ENCODE measurements around the gene RBM28. TPM values are rescaled to one million over a fixed set of nuclear protein-coding genes. Genes with fewer than 3 reads are reported as not detected.

Gene RBM28
- total RNA-seq, 3 donors from 2014 or later, result 23.6 to 34.3 (median 27.1) TPM

DNA sequence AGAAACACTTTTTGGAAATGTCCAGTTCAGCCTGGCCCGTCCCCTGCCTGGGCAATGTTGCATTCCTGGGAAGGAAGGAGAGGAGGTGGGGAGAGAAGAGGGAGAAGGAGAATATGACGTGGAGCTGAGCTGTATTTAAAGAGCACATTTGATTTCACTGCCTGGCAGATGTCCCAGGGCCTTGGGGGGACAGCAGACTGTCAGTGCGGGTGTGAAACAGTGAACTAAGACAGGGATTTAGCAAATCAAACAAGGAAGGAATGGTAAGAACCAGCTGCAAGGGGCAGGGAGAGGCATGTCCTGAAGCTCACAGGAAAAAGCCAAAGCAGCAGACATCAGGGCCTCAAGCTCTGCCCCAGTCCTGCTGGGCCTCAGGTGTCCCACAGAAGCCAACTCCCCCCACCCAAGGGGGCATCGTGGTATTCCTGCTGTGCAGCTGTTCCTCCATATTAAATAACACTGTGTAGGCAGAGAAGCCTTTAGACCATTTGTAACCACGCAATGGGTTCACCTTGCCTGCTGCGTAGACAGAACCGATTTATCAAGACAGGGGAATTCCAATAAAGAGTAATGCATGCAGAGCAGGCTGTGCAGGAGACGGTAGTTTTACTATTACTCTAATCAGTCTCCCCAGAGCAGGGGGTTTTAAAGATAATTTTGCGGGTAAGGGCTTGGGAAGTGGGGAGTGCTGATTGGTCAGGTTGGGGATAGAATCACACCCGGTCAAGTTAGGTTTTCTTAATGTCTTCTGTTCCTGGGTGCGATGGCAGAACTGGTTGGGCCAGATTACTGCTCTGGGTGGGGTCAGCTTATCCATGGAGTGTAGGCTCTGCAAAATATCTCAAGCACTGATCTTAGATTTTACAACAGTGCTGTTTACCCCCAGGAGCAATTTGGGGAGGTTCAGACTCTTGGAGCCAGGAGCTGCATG lies 84.3 kb downstream of the RBM28 start:
- TF ChIP-seq, protein P1, sequence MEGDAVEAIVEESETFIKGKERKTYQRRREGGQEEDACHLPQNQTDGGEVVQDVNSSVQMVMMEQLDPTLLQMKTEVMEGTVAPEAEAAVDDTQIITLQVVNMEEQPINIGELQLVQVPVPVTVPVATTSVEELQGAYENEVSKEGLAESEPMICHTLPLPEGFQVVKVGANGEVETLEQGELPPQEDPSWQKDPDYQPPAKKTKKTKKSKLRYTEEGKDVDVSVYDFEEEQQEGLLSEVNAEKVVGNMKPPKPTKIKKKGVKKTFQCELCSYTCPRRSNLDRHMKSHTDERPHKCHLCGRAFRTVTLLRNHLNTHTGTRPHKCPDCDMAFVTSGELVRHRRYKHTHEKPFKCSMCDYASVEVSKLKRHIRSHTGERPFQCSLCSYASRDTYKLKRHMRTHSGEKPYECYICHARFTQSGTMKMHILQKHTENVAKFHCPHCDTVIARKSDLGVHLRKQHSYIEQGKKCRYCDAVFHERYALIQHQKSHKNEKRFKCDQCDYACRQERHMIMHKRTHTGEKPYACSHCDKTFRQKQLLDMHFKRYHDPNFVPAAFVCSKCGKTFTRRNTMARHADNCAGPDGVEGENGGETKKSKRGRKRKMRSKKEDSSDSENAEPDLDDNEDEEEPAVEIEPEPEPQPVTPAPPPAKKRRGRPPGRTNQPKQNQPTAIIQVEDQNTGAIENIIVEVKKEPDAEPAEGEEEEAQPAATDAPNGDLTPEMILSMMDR (IDR thresholded peaks at IDR 0.05), result no peak
- peak; percentile 66 to 78 (median 74) for DNase-seq
- peak; percentile 81 for ATAC-seq

DNA sequence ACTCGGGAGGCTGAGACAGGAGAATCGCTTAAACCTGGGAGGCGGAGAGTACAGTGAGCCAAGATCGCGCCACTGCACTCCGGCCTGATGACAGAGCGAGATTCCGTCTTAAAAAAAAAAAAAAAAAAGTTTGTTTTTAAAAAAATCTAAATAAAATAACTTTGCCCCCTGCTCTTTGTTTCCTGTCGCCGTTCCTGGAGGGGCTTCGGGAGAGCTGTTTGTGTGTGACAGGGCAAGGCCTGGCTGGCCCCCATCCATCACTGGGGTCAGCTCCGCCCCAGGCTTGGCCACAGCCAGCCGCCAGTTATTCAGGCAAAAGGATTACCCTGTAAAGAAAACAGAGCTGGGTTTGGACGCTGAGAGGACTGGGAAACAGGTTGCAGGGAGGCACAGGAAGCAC lies 86.2 kb downstream of the RBM28 start:
- intact Hi-C loops (cut with DNase I, micrococcal nuclease), result no loop called here
- H3K9me3 ChIP-seq, result no peaks in the 10 kb centered on the region
- H3K4me3 ChIP-seq, result no peak overlapping the region
- TF ChIP-seq, protein P1 (IDR thresholded peaks at IDR 0.05), result no peak
- peaks cover 6% of the 10 kb centered on the region for H3K4me1 ChIP-seq (ENCODE audit: low read depth)
- H3K36me3 ChIP-seq (ENCODE audit: low read depth), result no peaks in the 10 kb centered on the region
- DNase-seq, result no peak
- ATAC-seq, result no peak

More for the DNA sequence above, 84.3 kb downstream of the RBM28 start:
- no peak overlapping the region for H3K4me3 ChIP-seq
- peaks cover 12% of the 10 kb centered on the region for H3K4me1 ChIP-seq (ENCODE audit: low read depth)
- H3K9me3 ChIP-seq, result no peaks in the 10 kb centered on the region
- intact Hi-C loops (cut with DNase I, micrococcal nuclease), result no loop called here
- H3K36me3 ChIP-seq (ENCODE audit: low read depth), result no peaks in the 10 kb centered on the region

DNA sequence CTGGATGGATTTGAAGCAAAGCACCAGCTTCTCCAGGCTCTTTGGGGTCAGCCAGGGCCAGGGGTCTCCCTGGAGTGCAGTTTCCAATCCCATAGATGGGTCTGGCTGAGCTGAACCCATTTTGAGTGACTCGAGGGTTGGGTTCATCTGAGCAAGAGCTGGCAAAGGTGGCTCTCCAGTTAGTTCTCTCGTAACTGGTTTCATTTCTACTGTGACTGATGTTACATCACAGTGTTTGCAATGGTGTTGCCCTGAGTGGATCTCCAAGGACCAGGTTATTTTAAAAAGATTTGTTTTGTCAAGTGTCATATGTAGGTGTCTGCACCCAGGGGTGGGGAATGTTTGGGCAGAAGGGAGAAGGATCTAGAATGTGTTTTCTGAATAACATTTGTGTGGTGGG lies 88.4 kb downstream of the RBM28 start:
- intact Hi-C loops (cut with DNase I, micrococcal nuclease), result no loop called here
- ATAC-seq (no peak), DNase-seq (no peak)
- TF ChIP-seq, protein P1 (IDR thresholded peaks at IDR 0.05), result no peak
- Histone ChIP-seq H3K4me3 (no peak overlapping the region), H3K4me1 (ENCODE audit: low read depth) (peaks cover 6% of the 10 kb centered on the region), H3K36me3 (ENCODE audit: low read depth) (no peaks in the 10 kb centered on the region), H3K9me3 (no peaks in the 10 kb centered on the region)

DNA sequence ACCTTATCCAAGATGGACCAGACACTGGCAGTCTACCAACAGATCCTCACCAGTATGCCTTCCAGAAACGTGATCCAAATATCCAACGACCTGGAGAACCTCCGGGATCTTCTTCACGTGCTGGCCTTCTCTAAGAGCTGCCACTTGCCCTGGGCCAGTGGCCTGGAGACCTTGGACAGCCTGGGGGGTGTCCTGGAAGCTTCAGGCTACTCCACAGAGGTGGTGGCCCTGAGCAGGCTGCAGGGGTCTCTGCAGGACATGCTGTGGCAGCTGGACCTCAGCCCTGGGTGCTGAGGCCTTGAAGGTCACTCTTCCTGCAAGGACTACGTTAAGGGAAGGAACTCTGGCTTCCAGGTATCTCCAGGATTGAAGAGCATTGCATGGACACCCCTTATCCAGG lies 89.2 kb downstream of the RBM28 start:
- no peaks in the 10 kb centered on the region for H3K36me3 ChIP-seq (ENCODE audit: low read depth)
- H3K4me3 ChIP-seq, result no peak overlapping the region
- TF ChIP-seq, protein P1 (IDR thresholded peaks at IDR 0.05), result no peak
- ATAC-seq, result no peak
- no peak for DNase-seq
- intact Hi-C loops (cut with DNase I, micrococcal nuclease), result no loop called here
- no peaks in the 10 kb centered on the region for H3K9me3 ChIP-seq
- peaks cover 5% of the 10 kb centered on the region for H3K4me1 ChIP-seq (ENCODE audit: low read depth)

DNA sequence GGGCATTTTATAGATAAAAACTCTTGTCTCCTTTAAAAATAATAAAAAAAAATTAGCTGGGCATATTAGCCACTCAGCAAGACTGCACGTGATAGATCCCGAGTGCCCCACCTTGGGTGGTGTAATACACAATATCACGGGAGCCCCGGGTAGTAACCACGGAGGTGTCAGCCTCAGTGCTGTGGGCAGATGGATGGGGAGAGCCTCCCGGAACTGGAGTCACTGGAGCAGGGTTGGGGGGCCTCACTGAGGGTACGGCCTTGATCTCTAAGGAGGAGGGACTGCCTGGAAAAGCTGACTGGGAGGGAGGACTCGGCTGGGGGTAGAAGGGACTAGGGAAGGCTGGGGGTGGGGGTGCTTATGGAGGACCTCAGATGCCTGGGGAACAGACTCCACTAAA lies 90.0 kb downstream of the RBM28 start:
- TF ChIP-seq, protein P1 (IDR thresholded peaks at IDR 0.05), result no peak
- intact Hi-C loops (cut with DNase I, micrococcal nuclease), result no loop called here
- Histone ChIP-seq H3K36me3 (ENCODE audit: low read depth) (no peaks in the 10 kb centered on the region), H3K4me1 (ENCODE audit: low read depth) (no peaks in the 10 kb centered on the region), H3K4me3 (no peak overlapping the region), H3K9me3 (no peaks in the 10 kb centered on the region)
- DNase-seq, result no peak
- no peak for ATAC-seq
